KG1 (cell line): ENCODE measurements around the gene PDZD2.

Experiments
- DNase-seq: peaks from one replicate; lab custom pipeline; 2025; lab: John Stamatoyannopoulos, UW

Gene PDZD2

GRCh38 chr5:31867219-31867618, 228.3 kb downstream of the PDZD2 start:
- DNase-seq = no peak

- DNase-seq = no peak
These were observed 241.5 kb downstream of the PDZD2 start for GRCh38 chr5:31880449-31880848.

- no peak for DNase-seq
These were observed 246.0 kb downstream of the PDZD2 start for GRCh38 chr5:31884896-31885295.

- DNase-seq = no peak
These were observed 247.3 kb downstream of the PDZD2 start for GRCh38 chr5:31886206-31886605.

- no peak for DNase-seq
These were observed 248.6 kb downstream of the PDZD2 start for GRCh38 chr5:31887556-31887955.

DNA sequence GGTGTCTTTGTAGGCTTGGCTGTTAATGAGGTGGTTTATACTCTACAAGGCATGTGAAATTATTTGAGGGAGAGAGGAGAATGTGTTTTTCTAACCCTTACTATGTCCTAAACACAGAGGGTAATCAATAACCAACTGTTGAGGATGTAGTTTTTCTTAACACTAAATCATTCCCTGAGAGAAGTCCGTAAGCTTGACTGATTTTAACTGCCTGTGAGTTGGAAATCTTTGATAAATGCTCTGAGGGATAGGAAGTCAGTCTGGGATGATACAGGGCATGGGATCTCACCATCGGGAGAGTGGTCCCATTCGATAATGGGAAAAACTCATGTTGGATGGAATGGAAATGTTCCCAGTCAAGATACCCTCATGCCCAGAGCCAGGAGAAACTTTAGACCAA, 249.6 kb downstream of the PDZD2 start:
- no peak for DNase-seq

DNA sequence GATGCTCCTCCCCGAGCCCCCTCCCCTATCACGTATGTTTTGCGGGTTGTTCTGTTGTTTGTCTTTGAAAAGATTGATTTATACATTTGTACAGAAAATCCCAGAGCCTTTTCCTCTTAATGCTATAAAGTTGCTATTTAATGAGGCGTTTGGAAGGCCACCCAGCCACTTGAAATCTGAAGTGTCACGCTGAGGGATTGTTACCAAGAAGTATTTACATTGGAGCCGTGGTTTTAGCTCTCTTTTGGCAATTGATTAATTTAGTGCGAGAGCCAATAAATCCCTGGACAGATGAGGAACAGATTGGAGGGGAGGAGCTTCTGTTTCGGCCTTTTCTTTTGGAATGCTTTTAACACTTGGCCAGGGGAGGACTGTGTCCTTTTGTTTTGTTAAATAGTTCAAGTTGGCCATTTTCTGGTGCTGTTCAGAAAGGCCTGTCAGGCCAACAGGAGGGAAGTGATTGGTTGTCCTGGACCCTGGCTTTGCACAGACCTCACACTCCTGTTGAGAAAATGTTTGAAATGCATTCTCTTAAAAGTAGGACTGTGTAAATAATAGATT, 250.2 kb downstream of the PDZD2 start:
- no peak for DNase-seq

- DNase-seq = no peak
These were observed 251.1 kb downstream of the PDZD2 start for GRCh38 chr5:31890046-31890445.

DNA sequence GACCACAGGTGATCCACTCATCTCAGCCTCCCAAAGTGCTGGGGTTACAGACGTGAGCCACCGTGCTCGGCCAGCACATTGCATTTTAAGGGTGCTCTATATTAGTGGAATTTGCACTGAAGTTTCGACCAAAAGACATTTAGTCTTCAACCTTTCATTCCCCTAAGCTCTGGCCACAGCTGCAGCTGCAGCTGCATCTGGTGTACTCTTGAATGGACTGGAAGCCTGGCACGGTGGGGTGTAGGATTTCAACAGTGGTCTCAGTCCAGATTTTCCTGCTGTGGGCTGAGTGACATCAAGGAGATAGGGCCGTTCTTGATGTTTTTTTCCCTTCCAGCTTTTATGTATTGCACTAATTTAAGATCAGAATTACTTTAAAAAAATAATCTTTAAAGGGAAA, 255.2 kb downstream of the PDZD2 start:
- DNase-seq = no peak

DNA sequence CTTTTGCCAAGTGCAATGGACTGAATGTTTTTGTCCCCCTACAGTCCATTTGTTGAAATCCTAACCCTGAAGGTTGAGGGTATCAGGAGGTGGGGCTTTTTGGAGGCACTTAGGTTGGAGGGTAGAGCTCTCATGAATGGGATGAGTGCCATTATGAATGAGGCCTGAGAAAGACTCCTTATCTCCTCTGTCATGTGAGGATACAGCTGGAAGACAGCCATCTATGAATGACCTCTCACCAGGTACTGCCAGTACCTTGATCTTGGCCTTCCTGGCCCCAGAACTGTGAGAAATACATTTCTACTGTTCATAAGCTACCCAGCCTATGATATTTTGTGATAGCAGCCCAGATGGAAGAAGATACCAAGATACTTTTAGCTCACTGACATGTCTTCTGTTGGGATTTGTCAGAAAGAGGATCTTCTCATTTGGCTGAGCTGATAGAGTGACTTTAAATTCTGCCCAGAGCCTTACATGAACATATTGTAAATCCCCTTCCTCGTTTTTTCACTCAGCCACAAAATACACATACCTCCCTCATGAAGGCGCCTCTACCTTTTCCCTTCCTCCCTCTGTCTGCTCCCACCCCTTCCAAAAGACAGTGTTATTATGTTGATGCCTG, 256.4 kb downstream of the PDZD2 start:
- DNase-seq = no peak

DNA sequence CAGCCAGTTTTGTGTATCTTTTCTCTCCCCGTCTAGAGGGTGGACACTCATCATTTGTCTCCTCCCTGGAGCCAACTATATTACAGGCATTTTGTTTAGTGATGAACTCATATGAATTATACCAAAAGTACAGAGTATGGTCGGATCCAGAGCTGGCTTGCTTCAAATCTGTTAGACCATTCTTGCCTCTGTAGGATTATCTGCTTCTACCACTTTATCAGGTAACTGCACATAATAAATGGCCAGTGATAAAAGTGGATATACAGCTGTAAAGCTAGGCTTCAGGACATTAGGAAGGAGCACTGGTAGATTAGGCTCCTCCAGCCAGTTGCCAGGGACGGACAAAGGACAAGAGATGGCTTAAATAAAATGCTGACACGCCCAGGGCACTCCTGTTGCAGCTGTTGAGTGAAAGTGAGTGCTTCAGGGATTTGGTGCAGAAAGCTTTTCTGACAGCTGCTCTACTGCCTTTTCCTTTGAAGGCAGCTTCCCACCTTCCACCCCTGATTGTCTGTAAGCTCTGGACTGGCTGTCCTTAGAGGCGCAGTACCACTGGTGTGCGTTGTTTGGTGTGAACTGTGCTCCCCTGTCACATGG, 259.2 kb downstream of the PDZD2 start:
- DNase-seq = no peak

DNA sequence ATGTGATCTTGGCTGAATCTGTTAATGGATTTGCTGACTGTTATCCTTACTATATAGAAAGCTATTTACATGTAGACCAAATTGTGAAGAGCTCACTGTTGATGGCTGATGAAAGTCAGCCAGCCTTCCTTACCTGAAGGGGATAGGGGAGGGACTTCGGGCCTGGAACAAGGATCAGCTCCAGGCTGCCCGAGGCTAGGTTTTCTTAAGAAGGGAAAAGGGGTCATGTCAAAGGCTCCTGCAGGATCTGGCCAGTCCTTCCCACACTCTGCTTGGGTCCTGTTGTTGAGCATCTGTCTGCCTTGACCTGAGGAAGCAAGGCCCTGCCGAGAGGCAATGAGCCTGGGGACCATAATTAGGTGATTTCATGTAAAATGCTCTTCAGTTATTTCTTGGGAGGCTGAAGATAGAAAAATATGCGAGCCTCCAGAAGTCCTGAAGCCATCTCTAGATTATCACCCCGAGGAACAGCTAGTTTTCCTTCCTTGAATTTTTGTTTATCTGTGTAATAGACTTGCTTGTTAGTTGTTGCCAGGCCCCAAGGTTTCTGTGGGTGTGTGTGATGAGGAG, 261.4 kb downstream of the PDZD2 start:
- DNase-seq = no peak

- no peak for DNase-seq
These were observed 263.0 kb downstream of the PDZD2 start for GRCh38 chr5:31901807-31902530.

- DNase-seq = no peak
These were observed 269.5 kb downstream of the PDZD2 start for GRCh38 chr5:31908396-31908795.

- no peak for DNase-seq
These were observed 270.1 kb downstream of the PDZD2 start for GRCh38 chr5:31909073-31909472.

DNA sequence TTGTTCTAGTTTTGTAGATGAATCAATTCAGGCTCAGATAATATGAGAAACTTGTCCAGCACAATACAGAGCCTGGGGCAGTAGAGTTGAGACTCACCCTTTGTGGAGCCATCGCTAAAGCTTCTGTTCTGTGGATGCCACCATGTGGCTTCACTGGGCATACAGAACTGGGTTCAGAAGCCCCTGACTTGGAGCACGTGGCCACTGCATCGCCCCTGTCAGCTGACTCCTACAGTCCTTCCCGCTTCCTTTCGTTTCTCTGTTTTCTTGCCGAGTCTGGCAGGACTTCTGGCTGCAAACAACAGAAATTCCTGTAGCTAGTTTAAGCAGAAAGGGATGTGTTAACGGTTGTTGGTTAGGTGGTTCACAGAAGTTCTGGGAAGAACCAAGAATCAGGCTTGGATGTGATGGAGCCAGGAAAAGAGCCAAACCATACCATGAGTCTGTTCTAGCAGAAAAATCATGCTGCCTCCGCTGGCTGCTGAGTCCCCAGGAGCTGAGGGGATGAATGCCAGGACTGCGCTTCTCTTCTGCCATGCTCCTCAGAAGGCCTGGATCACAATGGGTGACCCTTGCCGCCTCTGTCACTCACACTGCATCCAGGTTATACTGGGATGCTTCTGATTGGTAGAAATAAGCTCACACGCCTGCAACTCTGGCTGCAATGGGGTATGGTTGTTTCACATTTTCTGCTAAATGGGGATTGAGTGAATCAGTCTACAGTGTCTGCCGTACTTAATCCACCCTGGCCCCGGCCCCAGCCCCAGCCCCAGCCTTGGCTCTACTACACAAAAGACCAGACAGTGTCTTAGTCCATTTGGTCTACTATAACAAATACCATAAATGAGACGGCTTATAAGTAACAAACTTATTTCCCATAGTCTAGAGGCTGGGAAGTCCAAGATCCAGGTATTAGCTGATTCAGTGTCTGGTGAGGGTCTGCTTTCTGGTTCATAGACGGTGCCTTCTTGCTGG, 272.6 kb downstream of the PDZD2 start:
- DNase-seq = no peak

DNA sequence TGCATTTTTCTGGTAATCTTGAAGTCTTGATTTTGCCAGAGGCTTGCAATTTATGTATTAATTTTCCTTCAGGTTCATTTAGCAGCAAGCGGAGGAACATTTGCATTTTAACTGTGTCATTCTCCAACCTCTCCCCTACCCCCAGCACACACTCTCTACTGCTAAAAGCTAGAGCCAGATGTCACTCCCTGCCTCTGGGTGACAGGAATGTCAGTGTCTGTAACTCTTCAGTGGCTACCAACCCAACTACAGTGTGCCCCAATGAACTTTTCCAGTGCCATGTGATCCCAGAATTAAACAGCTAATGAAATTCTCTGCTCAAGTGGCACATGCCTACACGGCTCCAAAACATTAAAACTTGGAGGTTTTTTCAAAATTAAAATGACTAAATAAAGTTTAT, 274.9 kb downstream of the PDZD2 start:
- DNase-seq = no peak

- no peak for DNase-seq
These were observed 277.4 kb downstream of the PDZD2 start for GRCh38 chr5:31916327-31916726.

GRCh38 chr5:31918739-31919138, 279.8 kb downstream of the PDZD2 start:
- no peak for DNase-seq

GRCh38 chr5:31921852-31922305, 282.9 kb downstream of the PDZD2 start:
- DNase-seq = no peak

DNA sequence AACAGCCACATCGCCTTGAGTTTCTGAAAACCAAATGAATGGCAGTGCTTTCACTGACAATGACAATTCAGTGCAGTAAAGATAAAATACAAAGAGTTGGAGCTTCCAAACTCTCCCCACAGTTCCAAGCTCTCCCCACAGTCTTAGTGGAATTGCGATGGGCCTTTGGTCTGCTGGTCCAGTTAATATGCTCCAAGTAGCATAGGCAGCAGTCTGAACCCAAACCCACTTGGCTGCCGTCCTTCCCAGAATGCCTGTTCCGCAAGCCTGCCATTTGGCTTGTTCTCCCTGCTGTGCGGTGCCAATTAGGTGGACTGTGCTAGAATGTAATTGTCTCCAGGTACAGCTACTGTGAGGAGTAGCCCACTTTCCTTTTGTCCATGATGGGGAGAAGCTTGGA, 285.1 kb downstream of the PDZD2 start:
- no peak for DNase-seq

GRCh38 chr5:31931874-31932273, 292.9 kb downstream of the PDZD2 start:
- DNase-seq = no peak
